Progenitor cell of endocrine pancreas (in vitro differentiated cells): ENCODE data around the gene HOXA5. TPM values are rescaled to one million over a fixed set of nuclear protein-coding genes. Genes with fewer than 3 reads are reported as not detected.

ENCODE experiments used
- DNase-seq: peaks from one replicate; pipeline ENCODE4 v3.0.0; 2021; ENCODE audit warnings: low spot score; ENCODE audit not compliant: unreplicated experiment
- H3K27ac Mint-ChIP-seq: 2 replicates; pipeline ENCODE4 v1.8.0; 2021; ENCODE audit warnings: mild to moderate bottlenecking, moderate library complexity, mixed read lengths
- H3K27me3 Mint-ChIP-seq: 2 replicates; pipeline ENCODE4 v1.8.0; 2021; ENCODE audit warnings: mixed read lengths
- H3K36me3 Mint-ChIP-seq: 2 replicates; pipeline ENCODE4 v1.8.0; 2022; ENCODE audit warnings: mixed read lengths; ENCODE audit not compliant: insufficient read depth
- H3K4me1 Mint-ChIP-seq: 2 replicates; pipeline ENCODE4 v1.8.0; 2021; ENCODE audit warnings: low read depth, mixed read lengths
- H3K4me3 Mint-ChIP-seq: 2 replicates; pipeline ENCODE4 v1.8.0; 2021; ENCODE audit warnings: low read depth, mild to moderate bottlenecking, moderate library complexity, mixed read lengths
- H3K9me3 Mint-ChIP-seq: 2 replicates; pipeline ENCODE4 v1.8.0; 2021; ENCODE audit warnings: low read depth, mixed read lengths
- total RNA-seq: library from RNA; stranded (reverse); gene quantifications from 2 replicates; pipeline ENCODE4 v1.2.1, GENCODE V29; 2021
- TF ChIP-seq, protein P1 (sequence below): fragments of 200-600 bp; sonication (generic); IDR thresholded peaks from one replicate; pipeline ENCODE4 v1.5.0; 2021; ENCODE audit warnings: antibody characterized with exemption, mild to moderate bottlenecking; ENCODE audit not compliant: unreplicated experiment

HOXA5 gene
- total RNA-seq, 1 donor from 2014 or later: 12.6 TPM

DNA sequence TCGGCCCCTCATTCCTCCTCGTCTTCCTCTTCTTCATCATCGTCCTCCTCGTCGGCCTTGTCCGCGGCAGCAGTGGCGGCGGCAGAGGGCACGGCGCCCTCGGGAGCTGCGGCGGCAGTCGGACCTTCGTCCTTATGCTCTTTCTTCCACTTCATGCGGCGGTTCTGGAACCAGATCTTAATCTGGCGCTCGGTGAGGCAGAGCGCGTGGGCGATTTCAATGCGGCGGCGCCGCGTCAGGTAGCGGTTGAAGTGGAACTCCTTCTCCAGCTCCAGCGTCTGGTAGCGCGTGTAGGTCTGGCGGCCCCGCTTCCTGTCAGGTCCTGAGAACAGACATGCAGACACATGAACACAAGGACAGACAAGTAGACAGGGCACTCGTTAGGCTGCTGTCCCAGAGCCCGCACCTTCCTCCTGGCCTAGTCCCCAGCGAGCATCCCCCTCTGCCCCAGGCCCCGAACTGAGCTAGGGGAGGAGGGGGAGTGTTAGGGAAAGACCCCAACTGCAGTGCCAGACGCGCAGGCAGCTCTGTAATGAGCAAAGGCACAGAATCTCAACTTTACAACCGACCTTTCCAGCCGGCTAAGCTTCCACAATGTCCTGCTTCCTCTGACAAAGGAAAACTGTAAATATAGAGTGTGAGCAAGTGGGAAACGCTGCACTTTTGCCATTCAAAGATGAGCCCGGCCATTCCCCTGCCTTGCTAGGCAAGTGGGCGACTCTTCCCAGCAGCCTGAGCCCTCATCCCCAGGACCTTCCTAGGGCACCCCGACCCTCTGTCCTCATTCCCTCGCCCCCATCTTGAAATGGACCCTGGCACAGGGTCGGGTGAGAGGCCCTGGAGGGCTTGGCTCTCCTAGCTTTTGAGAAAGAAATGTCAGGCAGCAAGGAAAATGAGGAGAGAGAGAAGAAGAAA is 11.7 kb upstream of the HOXA5 start:
- peak overlapping the region; percentile 56 for H3K27ac Mint-ChIP-seq
- H3K9me3 Mint-ChIP-seq: no peaks in the 10 kb centered on the region
- H3K36me3 Mint-ChIP-seq: peaks cover 2% of the 10 kb centered on the region
- TF ChIP-seq, protein P1, sequence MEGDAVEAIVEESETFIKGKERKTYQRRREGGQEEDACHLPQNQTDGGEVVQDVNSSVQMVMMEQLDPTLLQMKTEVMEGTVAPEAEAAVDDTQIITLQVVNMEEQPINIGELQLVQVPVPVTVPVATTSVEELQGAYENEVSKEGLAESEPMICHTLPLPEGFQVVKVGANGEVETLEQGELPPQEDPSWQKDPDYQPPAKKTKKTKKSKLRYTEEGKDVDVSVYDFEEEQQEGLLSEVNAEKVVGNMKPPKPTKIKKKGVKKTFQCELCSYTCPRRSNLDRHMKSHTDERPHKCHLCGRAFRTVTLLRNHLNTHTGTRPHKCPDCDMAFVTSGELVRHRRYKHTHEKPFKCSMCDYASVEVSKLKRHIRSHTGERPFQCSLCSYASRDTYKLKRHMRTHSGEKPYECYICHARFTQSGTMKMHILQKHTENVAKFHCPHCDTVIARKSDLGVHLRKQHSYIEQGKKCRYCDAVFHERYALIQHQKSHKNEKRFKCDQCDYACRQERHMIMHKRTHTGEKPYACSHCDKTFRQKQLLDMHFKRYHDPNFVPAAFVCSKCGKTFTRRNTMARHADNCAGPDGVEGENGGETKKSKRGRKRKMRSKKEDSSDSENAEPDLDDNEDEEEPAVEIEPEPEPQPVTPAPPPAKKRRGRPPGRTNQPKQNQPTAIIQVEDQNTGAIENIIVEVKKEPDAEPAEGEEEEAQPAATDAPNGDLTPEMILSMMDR: no peak
- peak overlapping the region; percentile 66 for H3K4me3 Mint-ChIP-seq
- no peak for DNase-seq
- H3K27me3 Mint-ChIP-seq: peaks cover 97% of the 10 kb centered on the region
- H3K4me1 Mint-ChIP-seq: peaks cover 8% of the 10 kb centered on the region

DNA sequence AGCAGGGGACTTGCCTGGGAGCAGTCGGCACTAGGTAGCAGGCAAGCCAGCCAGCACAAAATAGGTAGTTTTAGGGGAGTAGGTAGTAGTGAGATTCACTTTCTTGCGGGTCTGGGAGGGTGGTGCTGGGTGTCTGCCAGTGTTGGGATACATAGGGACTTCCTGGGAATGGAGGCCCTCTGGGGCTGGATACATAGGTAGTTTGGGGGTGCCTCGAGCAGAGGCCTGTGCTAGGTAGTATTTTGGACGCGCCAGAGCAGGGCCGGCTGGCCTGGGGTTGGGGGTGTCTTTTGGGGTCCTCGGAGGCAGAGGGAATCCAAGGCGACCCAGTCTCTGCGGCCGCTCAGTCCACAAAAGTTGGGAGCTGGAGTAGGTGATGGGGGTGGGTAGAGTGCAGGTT is 10.9 kb upstream of the HOXA5 start:
- Mint-ChIP-seq H3K4me1 (peaks cover 9% of the 10 kb centered on the region), H3K27me3 (peaks cover 96% of the 10 kb centered on the region), H3K9me3 (no peaks in the 10 kb centered on the region), H3K36me3 (peaks cover 2% of the 10 kb centered on the region), H3K27ac (no peak overlapping the region), H3K4me3 (no peak overlapping the region)
- TF ChIP-seq, protein P1: no peak
- DNase-seq: no peak

DNA sequence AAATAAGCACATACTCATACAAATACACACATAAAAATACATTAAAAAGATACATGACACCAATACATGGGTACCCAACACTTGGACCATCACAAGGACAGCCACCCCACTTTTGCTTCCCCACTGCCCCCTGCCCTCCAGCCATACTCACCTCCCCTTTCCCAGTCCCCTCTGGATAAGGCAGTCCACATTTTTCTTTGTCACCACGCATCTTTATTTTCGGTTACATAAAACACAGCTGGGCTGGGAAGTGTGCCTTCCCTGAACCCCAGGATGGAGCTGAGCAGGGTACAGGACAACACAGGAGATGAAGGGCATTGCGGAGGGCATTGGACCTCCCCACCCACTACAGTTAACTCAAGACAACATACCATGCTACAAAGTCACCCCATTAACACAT is 10.0 kb upstream of the HOXA5 start:
- TF ChIP-seq, protein P1: no peak
- DNase-seq: no peak
- H3K4me3 Mint-ChIP-seq: no peak overlapping the region
- peaks cover 12% of the 10 kb centered on the region for H3K4me1 Mint-ChIP-seq
- H3K36me3 Mint-ChIP-seq: peaks cover 2% of the 10 kb centered on the region
- H3K27ac Mint-ChIP-seq: no peak overlapping the region
- H3K27me3 Mint-ChIP-seq: peaks cover 94% of the 10 kb centered on the region
- no peaks in the 10 kb centered on the region for H3K9me3 Mint-ChIP-seq

DNA sequence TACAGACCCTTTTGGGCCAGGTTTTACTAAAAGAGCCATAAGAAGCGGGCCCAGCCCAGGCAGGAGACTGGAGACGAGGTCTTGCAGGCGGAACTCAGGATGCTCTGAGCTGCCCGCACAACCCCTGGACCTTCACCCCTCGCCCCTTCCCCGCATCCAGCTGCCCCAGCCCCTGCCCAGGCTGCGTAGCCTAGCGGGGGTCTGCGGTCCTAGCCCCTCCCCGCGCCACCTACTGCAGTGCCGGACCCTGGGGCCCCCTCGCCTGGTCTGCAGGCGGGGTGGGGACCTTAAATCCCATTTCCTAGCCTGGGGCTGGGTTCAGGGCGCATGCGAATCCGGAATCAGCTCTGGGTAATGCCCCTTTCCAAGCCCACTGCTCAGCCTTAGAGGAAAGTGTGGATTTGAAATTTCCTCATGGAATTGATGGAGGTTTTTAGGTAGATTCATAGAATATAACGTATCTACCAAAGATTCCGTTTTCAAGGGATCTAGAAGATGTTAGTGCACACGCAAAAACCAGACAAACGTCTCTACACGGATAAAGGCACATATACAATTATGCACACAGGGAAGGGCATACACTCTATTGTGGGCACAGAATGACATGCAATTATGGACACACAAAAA is 9.4 kb upstream of the HOXA5 start:
- Mint-ChIP-seq H3K9me3 (no peaks in the 10 kb centered on the region), H3K36me3 (peaks cover 1% of the 10 kb centered on the region), H3K4me1 (peaks cover 18% of the 10 kb centered on the region), H3K27me3 (peaks cover 94% of the 10 kb centered on the region), H3K4me3 (no peak overlapping the region), H3K27ac (no peak overlapping the region)
- DNase-seq: no peak
- TF ChIP-seq, protein P1: no peak

DNA sequence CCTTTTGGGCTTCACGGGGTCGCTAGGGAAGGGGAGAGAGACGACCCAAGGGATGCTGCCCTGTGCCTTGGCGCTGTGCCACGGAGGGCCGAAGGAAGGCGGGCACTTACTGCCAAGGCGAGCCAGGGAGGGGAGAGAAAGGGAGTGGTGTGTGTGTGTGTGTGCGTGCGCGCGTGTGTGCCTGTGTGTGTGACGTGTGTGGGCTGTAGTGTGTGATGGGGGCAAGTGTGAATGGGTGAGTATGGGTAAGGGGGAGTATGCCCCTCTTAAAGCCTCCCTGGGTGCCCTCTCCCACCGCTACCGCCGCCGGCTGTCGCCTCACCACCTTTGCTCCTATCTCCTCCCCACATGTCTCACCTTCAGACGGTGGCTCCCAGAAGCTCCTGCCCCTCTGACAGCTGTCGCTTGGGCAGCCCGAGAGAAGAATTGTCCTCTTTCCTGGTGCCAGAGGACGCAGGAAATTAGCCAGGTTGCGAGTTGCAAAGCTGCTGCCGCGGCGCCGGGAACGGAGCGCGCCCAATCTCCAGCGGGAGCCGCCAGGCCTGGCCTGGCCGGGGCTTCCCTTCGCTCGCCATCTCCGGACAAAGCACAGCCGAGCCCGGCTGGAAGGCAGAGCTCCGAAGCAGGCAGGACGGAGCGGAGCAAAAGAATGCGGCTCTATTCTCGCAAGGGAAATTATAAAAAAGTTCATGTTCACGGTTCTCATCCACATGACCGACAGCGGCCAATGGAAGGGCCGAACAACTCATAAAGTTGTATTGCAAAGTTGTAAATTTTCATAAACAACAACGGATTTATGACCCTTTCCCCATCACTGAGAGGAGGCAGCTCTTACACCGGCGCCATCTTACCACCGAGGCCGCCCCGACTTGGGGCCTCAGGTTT is 8.7 kb upstream of the HOXA5 start, which contains the start of gene HOXA3:
TSS of gene HOXA3 (minus strand) at position 653 of the 885 bp plus-strand sequence. CDS start 41,943 bp downstream, outside the sequence.
- no peak for DNase-seq
- peaks cover 18% of the 10 kb centered on the region for H3K4me1 Mint-ChIP-seq
- no peaks in the 10 kb centered on the region for H3K9me3 Mint-ChIP-seq
- TF ChIP-seq, protein P1: no peak
- H3K36me3 Mint-ChIP-seq: peaks cover 1% of the 10 kb centered on the region
- H3K27me3 Mint-ChIP-seq: peaks cover 89% of the 10 kb centered on the region
- H3K27ac Mint-ChIP-seq: no peak within 1 kb of the TSS
- peak within 1 kb of the TSS; percentile 66 for H3K4me3 Mint-ChIP-seq
